H1 (cell line): ENCODE results near the gene NF1. TPM values are rescaled to one million over a fixed set of nuclear protein-coding genes. Genes with fewer than 3 reads are reported as not detected.

Source experiments
- CTCF ChIA-PET: fragments of 300-600 bp; sonication (Branson Sonifier 250); formaldehyde crosslinking; loops from one replicate; lab custom pipeline; 2021; ENCODE audit not compliant: partially characterized antibody; lab: Charles Lee
- POLR2A ChIA-PET: fragments of 300-600 bp; sonication (Branson Sonifier 250); formaldehyde crosslinking; loops from one replicate; lab custom pipeline; 2021; ENCODE audit warnings: inconsistent platforms; ENCODE audit not compliant: partially characterized antibody; lab: Charles Lee
- DNase-seq, 2 experiments: peaks; one replicate each; pipeline versions ENCODE4 v3.0.0 to v3.0.0-alpha.2; 2010 to 2022; ENCODE audit warnings: low spot score in 2 of 2, low read depth in 1 of 2, mixed read lengths in 1 of 2
- FAIRE-seq: peaks from 2 replicates; lab custom pipeline; 2011; peaks lifted over from hg19 to GRCh38; lab: Jason Lieb, UNC
- H2AFZ ChIP-seq: 2 replicates; pipeline ENCODE4 v1.8.1; 2012; ENCODE audit warnings: low read length, inconsistent platforms
- H2AK5ac ChIP-seq: 2 replicates; pipeline ENCODE4 v1.6.1; 2013; ENCODE audit warnings: low read depth, low read length
- H2BK120ac ChIP-seq: replicated peaks from 2 replicates; pipeline ENCODE3; 2013; ENCODE audit warnings: low read depth, low read length, inconsistent platforms
- H2BK12ac ChIP-seq: 2 replicates; pipeline ENCODE4 v1.6.1; 2013; ENCODE audit warnings: low read depth, low read length
- H2BK15ac ChIP-seq: 2 replicates; pipeline ENCODE4 v1.6.1; 2013; ENCODE audit warnings: low read length
- H2BK20ac ChIP-seq: 2 replicates; pipeline ENCODE4 v1.6.1; 2013; ENCODE audit warnings: low read length
- H2BK5ac ChIP-seq: 2 replicates; pipeline ENCODE4 v1.6.1; 2013; ENCODE audit warnings: low read depth, low read length
- H3K14ac ChIP-seq: 2 replicates; pipeline ENCODE4 v1.6.1; 2013; ENCODE audit warnings: inconsistent platforms; ENCODE audit not compliant: insufficient read length
- H3K18ac ChIP-seq: 2 replicates; pipeline ENCODE4 v1.6.1; 2013; ENCODE audit warnings: low read length; ENCODE audit errors: extremely low read depth
- H3K23ac ChIP-seq: 2 replicates; pipeline ENCODE4 v1.6.1; 2013; ENCODE audit warnings: inconsistent platforms; ENCODE audit not compliant: insufficient read length
- H3K23me2 ChIP-seq: 2 replicates; pipeline ENCODE4 v1.6.1; 2013; ENCODE audit warnings: low read depth, low read length
- H3K27ac ChIP-seq: 2 replicates; pipeline ENCODE4 v1.6.1; 2011; ENCODE audit warnings: low read depth, low read length, inconsistent platforms
- H3K27me3 ChIP-seq, 4 experiments: replicated peaks in 1 of 4; 1 replicate in 1 of 4; 2 replicates in 3 of 4; pipeline versions ENCODE4 v1.6.1 to v1.8.1; 2011 to 2013; ENCODE audit warnings: low read length in 3 of 4, mild to moderate bottlenecking in 3 of 4, inconsistent platforms in 2 of 4, mixed read lengths in 2 of 4, moderate library complexity in 1 of 4; ENCODE audit not compliant: control insufficient read depth in 3 of 4, insufficient read depth in 3 of 4; ENCODE audit errors: extremely low read depth in 1 of 4
- H3K36me3 ChIP-seq, 4 experiments: 2 replicates each; pipeline versions ENCODE4 v1.6.1 to v1.8.1; 2011 to 2013; ENCODE audit warnings: mild to moderate bottlenecking in 4 of 4, low read length in 3 of 4, moderate library complexity in 2 of 4, control low read depth in 1 of 4, inconsistent platforms in 1 of 4; ENCODE audit not compliant: insufficient read depth in 4 of 4, control insufficient read depth in 2 of 4
- H3K4ac ChIP-seq: replicated peaks from 2 replicates; pipeline ENCODE3; 2013; ENCODE audit warnings: low read length, low read depth, mixed read lengths, inconsistent platforms; ENCODE audit not compliant: insufficient read length
- H3K4me1 ChIP-seq, 4 experiments: replicated peaks in 1 of 4; 1 replicate in 1 of 4; 2 replicates in 3 of 4; pipeline versions ENCODE4 v1.6.1 to v1.8.1; 2011 to 2013; ENCODE audit warnings: low read length in 3 of 4, inconsistent platforms in 2 of 4, mixed read lengths in 1 of 4; ENCODE audit not compliant: insufficient read depth in 4 of 4, control insufficient read depth in 3 of 4
- H3K4me2 ChIP-seq, 2 experiments: 2 replicates each; pipeline versions ENCODE4 v1.6.1 to v1.8.1; 2011 to 2013; ENCODE audit warnings: low read depth in 2 of 2, low read length in 2 of 2, control low read depth in 1 of 2, inconsistent platforms in 1 of 2, mild to moderate bottlenecking in 1 of 2; ENCODE audit not compliant: insufficient read depth in 1 of 2
- H3K4me3 ChIP-seq, 4 experiments: fragments of 200-600, 300-600 bp in 1 of 4; sonication (generic), shearing (Covaris generic), sonication (Bioruptor Twin) in 1 of 4; 2 replicates each; pipeline versions ENCODE4 v1.5.1 to v1.8.1; 2011 to 2016; ENCODE audit warnings: low read length in 4 of 4, low read depth in 3 of 4, control low read depth in 2 of 4, inconsistent platforms in 2 of 4, mild to moderate bottlenecking in 2 of 4, mixed read lengths in 1 of 4, moderate library complexity in 1 of 4; ENCODE audit not compliant: insufficient read depth in 2 of 4; ENCODE audit errors: extremely low read depth in 1 of 4
- H3K56ac ChIP-seq: replicated peaks from 2 replicates; pipeline ENCODE3; 2013; ENCODE audit warnings: low read depth, mild to moderate bottlenecking, mixed read lengths, low read length, inconsistent platforms; ENCODE audit not compliant: insufficient read length
- H3K79me1 ChIP-seq: 2 replicates; pipeline ENCODE4 v1.6.1; 2013; ENCODE audit warnings: low read depth, low read length, control low read depth
- H3K79me2 ChIP-seq, 2 experiments: 2 replicates each; pipeline versions ENCODE4 v1.6.1 to v1.8.1; 2012 to 2013; ENCODE audit warnings: low read length in 2 of 2, mild to moderate bottlenecking in 2 of 2, inconsistent platforms in 1 of 2; ENCODE audit not compliant: insufficient read depth in 2 of 2, control insufficient read depth in 1 of 2
- H3K9ac ChIP-seq, 4 experiments: replicated peaks in 1 of 4; 1 replicate in 1 of 4; 2 replicates in 3 of 4; pipeline versions ENCODE4 v1.6.1 to v1.8.1; 2011 to 2013; ENCODE audit warnings: low read depth in 3 of 4, low read length in 3 of 4, control low read depth in 2 of 4, mild to moderate bottlenecking in 2 of 4, moderate library complexity in 2 of 4, inconsistent platforms in 1 of 4; ENCODE audit errors: extremely low read depth in 1 of 4
- H3K9me3 ChIP-seq, 2 experiments: 2 replicates each; pipeline versions ENCODE4 v1.6.1 to v1.8.1; 2012 to 2013; ENCODE audit warnings: mild to moderate bottlenecking in 2 of 2, moderate library complexity in 2 of 2, control low read depth in 1 of 2, inconsistent platforms in 1 of 2, low read depth in 1 of 2, low read length in 1 of 2, mixed read lengths in 1 of 2; ENCODE audit not compliant: insufficient read depth in 2 of 2
- H4K20me1 ChIP-seq, 2 experiments: replicated peaks in 1 of 2; 2 replicates each; pipeline versions ENCODE3 to v1.8.1; 2011 to 2013; ENCODE audit warnings: inconsistent platforms in 2 of 2, low read length in 2 of 2, mild to moderate bottlenecking in 1 of 2; ENCODE audit not compliant: insufficient read depth in 2 of 2, control insufficient read depth in 1 of 2
- H4K5ac ChIP-seq: 2 replicates; pipeline ENCODE4 v1.6.1; 2013; ENCODE audit warnings: low read length, low read depth, mixed read lengths, inconsistent platforms; ENCODE audit not compliant: insufficient read length
- H4K8ac ChIP-seq: 2 replicates; pipeline ENCODE4 v1.8.0; 2013; ENCODE audit warnings: mild to moderate bottlenecking, moderate library complexity, low read length, inconsistent platforms; ENCODE audit not compliant: insufficient read depth; ENCODE audit errors: extremely low read depth
- H4K91ac ChIP-seq: replicated peaks from 2 replicates; pipeline ENCODE3; 2013; ENCODE audit warnings: low read length, mixed read lengths, inconsistent platforms; ENCODE audit not compliant: insufficient read length
- ATF3 ChIP-seq: IDR thresholded peaks from 2 replicates; pipeline ENCODE4 v1.6.1; 2011; ENCODE audit warnings: low read depth, mild to moderate bottlenecking, low read length; ENCODE audit not compliant: insufficient read depth
- BCL11A ChIP-seq, 2 experiments: IDR thresholded peaks; one replicate each; pipeline ENCODE4 v1.6.1; 2011; ENCODE audit warnings: low read depth in 2 of 2, low read length in 2 of 2, mild to moderate bottlenecking in 2 of 2
- BRCA1 ChIP-seq: IDR thresholded peaks from 2 replicates; pipeline ENCODE4 v1.6.1; 2012; ENCODE audit warnings: low read depth, low read length, improper control_type of control experiment
- CBX5 ChIP-seq: fragments of 300-800, 300-1000 bp; sonication (generic); IDR thresholded peaks from 2 replicates; pipeline ENCODE4 v1.7.1; 2016; ENCODE audit warnings: antibody characterized with exemption, low read length, low read depth
- CHD2 ChIP-seq: IDR thresholded peaks from 2 replicates; pipeline ENCODE4 v1.6.1; 2012; ENCODE audit warnings: low read length, improper control_type of control experiment
- GABPA ChIP-seq: IDR thresholded peaks from 2 replicates; pipeline ENCODE4 v1.6.1; 2011; ENCODE audit warnings: mild to moderate bottlenecking, low read length, moderate library complexity, borderline replicate concordance; ENCODE audit not compliant: insufficient read depth
- KDM1A ChIP-seq: fragments of 200-600, 300-600 bp; sonication (generic); IDR thresholded peaks from 2 replicates; pipeline ENCODE4 v1.7.1; 2016; ENCODE audit warnings: mild to moderate bottlenecking, low read length, borderline replicate concordance
- PHF8 ChIP-seq: fragments of 200-600 bp; sonication (generic); conservative IDR thresholded peaks from 2 replicates; pipeline ENCODE4 v1.7.1; 2012; ENCODE audit warnings: low read depth, mild to moderate bottlenecking, inconsistent platforms, low read length, moderate library complexity
- RNF2 ChIP-seq: fragments of 200-900, 300-1000 bp; sonication (generic); IDR thresholded peaks from 2 replicates; pipeline ENCODE4 v1.7.1; 2016; ENCODE audit warnings: borderline replicate concordance, low read depth, mild to moderate bottlenecking, antibody characterized with exemption, low read length; ENCODE audit not compliant: poor library complexity, severe bottlenecking; ENCODE audit errors: missing control alignments
- RXRA ChIP-seq: IDR thresholded peaks from 2 replicates; pipeline ENCODE4 v1.6.1; 2011; ENCODE audit warnings: low read depth, mild to moderate bottlenecking, low read length, moderate library complexity; ENCODE audit not compliant: insufficient read depth
- SIX5 ChIP-seq: IDR thresholded peaks from 2 replicates; pipeline ENCODE4 v1.6.1; 2011; ENCODE audit warnings: mild to moderate bottlenecking, low read depth, low read length
- ZNF274 ChIP-seq: IDR thresholded peaks from 2 replicates; pipeline ENCODE4 v1.7.0; 2012; ENCODE audit warnings: low read length, borderline replicate concordance; ENCODE audit errors: extremely low read depth
- WGBS, 2 experiments: shearing (Covaris generic) in 1 of 2; methylation state at CpG; one replicate each; pipeline versions ENCODE4 v1.1.6 to v1.1.7; 2013 to 2015; ENCODE audit warnings: low lambda C conversion rate in 2 of 2, mixed read lengths in 2 of 2, inconsistent platforms in 1 of 2, low coverage in 1 of 2, missing lambda C conversion rate in 1 of 2; ENCODE audit not compliant: insufficient replicate concordance in 2 of 2, insufficient coverage in 1 of 2, insufficient read length in 1 of 2; ENCODE audit errors: extremely low coverage in 1 of 2, missing lambda C conversion rate in 1 of 2; 5-methylcytosine and 5-hydroxymethylcytosine counted together
- polyA plus RNA-seq, 7 experiments: library from polyadenylated mRNA; depleted of rRNA in 3 of 7; stranded (reverse) in 5 of 7; unstranded in 2 of 7; fragments of >200 nt in 5 of 7; fragments of 200-250 nt in 2 of 7; gene quantifications; 1 replicate in 5 of 7; 2 replicates in 1 of 7; 4 replicates in 1 of 7; pipeline versions ENCODE4 v1.2.1 to v1.2.3, GENCODE V29; 2011 to 2013; ENCODE audit warnings: missing spikeins in 2 of 7, mixed read lengths in 2 of 7
- total RNA-seq: library from RNA; stranded (reverse); fragmentation: NEBNext Ultra II Directional; extraction: Animal tissue kit (Norgen Biotek cat#: 25700); gene quantifications from 2 replicates; pipeline ENCODE4 v1.2.1, GENCODE V29; 2021

The NF1 gene
- total and polyA plus RNA-seq, 2 of the 8 experiments (the other 6 are each of a cell fraction or from before 2014, with no cell fraction given) = 19.3 to 29.6 TPM

GRCh38 chr17:31393749-31394146, 299.0 kb downstream of the NF1 start:
- no peaks in the 10 kb centered on the region for H3K79me2 ChIP-seq
- no peak overlapping the region for H3K56ac ChIP-seq
- H2AFZ ChIP-seq = no peak overlapping the region
- H4K5ac ChIP-seq = no peak overlapping the region
- no peak overlapping the region for H4K8ac ChIP-seq
- no peak overlapping the region for H3K9ac ChIP-seq
- TF ChIP-seq RXRA (no peak), GABPA (no peak), ZNF274 (no peak), SIX5 (no peak), RNF2 (no peak), BCL11A (IDR thresholded peaks at IDR 0.05; ENCODE audit: low read depth in 2 of 2, low read length in 2 of 2) (no peak), KDM1A (no peak), BRCA1 (no peak), ATF3 (no peak), PHF8 (no peak), CHD2 (no peak), CBX5 (no peak)
- no peak overlapping the region for H2BK15ac ChIP-seq
- peaks cover 1 to 29% (median 22%) of the 10 kb centered on the region in 4 experiments for H3K27me3 ChIP-seq
- no peak overlapping the region for H3K27ac ChIP-seq
- ChIA-PET CTCF (interaction anchor here (1.2 to 1.6 kb wide), 2 partner anchors 19 to 129 kb away, joined by 3 to 5 read pairs; no protein-coding TSS in a partner anchor), POLR2A (no interaction called here)
- WGBS, 2 experiments = 92% methylated on average over 7 of the region's 7 CpGs; no CpG with 5 or more reads in 1 of the 2 experiments
- no peak overlapping the region for H2BK20ac ChIP-seq
- no peak overlapping the region for H3K4me3 ChIP-seq
- H3K14ac ChIP-seq = no peak overlapping the region
- H4K91ac ChIP-seq = no peak overlapping the region
- FAIRE-seq (no peak), DNase-seq (no peak)
- no peak overlapping the region for H3K23ac ChIP-seq
- H3K36me3 ChIP-seq = no peaks in the 10 kb centered on the region
- peaks cover 0 to 14% (median 9%) of the 10 kb centered on the region in 4 experiments; a peak in 6 of 7 replicates for H3K4me1 ChIP-seq
- H2BK12ac ChIP-seq = no peak overlapping the region
- no peaks in the 10 kb centered on the region for H3K9me3 ChIP-seq
- H2AK5ac ChIP-seq = no peak overlapping the region
- H3K4me2 ChIP-seq = no peak overlapping the region
- H3K79me1 ChIP-seq = no peaks in the 10 kb centered on the region; the same call in 1 of the 2 replicates
- H3K4ac ChIP-seq = no peak overlapping the region
- peaks cover 4 to 9% of the 10 kb centered on the region in 2 experiments for H4K20me1 ChIP-seq
- H2BK5ac ChIP-seq = no peak overlapping the region
- peaks cover 7% of the 10 kb centered on the region; the same call in 1 of the 2 replicates for H3K23me2 ChIP-seq
- no peak overlapping the region for H3K18ac ChIP-seq
- H2BK120ac ChIP-seq = no peak overlapping the region
